Loucy (cell line): ENCODE data around the gene SAMD4B.

Source experiments
- CTCF ChIP-seq: fragments of 200-600 bp; sonication (generic); conservative IDR thresholded peaks from 2 replicates; pipeline ENCODE4 v1.5.1; 2014; ENCODE audit warnings: mild to moderate bottlenecking, antibody characterized with exemption, low read length
- EZH2phosphoT487 ChIP-seq: fragments of 200-600 bp; IDR thresholded peaks from 2 replicates; pipeline ENCODE4 v1.6.1; 2018; ENCODE audit warnings: antibody characterized with exemption, mild to moderate bottlenecking, moderate library complexity, borderline replicate concordance

- TF ChIP-seq EZH2phosphoT487, result no peak
- no peak for TF ChIP-seq CTCF
Measured at GRCh38 chr19:39386557-39386956, 44.3 kb downstream of the SAMD4B start.
